Erythroblast (primary cell): Measurements from ENCODE around the gene MAFB.

Experiments used
- DNase-seq, 2 experiments: peaks; one replicate each; lab custom pipeline; 2025; lab: John Stamatoyannopoulos, UW
- GATA1 ChIP-seq: IDR thresholded peaks from 2 replicates; pipeline ENCODE4 v1.6.1; 2011; ENCODE audit warnings: low read depth, mild to moderate bottlenecking, control low read depth, low read length, moderate library complexity
- POLR2A ChIP-seq: IDR thresholded peaks from 2 replicates; pipeline ENCODE4 v1.6.1; 2011; ENCODE audit warnings: mild to moderate bottlenecking, low read length

The MAFB gene

GRCh38 chr20:40692240-40693011, 3.4 kb upstream of the MAFB start:
- TF ChIP-seq POLR2A: no peak
- no peak for TF ChIP-seq GATA1
- DNase-seq: no peak

GRCh38 chr20:40691566-40692239, 2.7 kb upstream of the MAFB start:
- no peak for TF ChIP-seq POLR2A
- TF ChIP-seq GATA1: no peak
- no peak for DNase-seq

DNA sequence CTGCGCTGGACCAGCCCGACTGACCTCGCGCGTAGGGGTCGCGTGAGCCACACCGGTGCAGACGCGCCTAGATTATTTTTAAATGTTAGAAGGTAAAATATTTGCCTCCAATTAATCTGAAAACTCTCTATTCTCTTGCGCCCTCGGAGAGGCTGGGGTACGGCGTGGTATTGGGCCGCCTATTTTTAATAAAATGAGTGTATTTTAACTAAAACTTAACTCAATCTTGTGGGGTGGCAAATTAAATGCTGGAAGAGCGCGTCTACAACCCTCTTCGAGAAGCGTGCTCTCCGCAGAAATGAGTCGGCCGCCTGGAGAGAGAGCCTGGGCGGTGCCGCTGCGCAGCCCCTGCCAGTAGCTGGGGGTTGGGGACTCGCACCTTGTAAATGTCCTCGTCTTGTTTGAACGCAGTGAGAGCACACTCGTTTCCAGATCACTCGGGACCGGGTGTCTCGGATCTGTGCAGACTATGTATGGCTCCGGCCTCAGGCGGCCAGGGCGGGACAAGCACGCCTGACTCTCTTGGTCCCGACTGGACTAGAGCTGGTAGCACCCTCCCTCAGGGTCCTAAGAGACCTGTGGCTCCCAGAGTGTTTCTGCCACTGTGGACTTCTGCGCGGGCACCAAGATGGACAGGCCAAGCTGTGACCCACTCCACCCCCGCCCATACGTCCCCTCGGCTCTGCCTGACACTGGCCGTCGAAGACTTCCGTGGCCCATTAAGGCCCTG, 2.0 kb upstream of the MAFB start:
- DNase-seq: peak in 1 of 2 experiments; percentile 9
- TF ChIP-seq GATA1 (no peak), POLR2A (no peak)

DNA sequence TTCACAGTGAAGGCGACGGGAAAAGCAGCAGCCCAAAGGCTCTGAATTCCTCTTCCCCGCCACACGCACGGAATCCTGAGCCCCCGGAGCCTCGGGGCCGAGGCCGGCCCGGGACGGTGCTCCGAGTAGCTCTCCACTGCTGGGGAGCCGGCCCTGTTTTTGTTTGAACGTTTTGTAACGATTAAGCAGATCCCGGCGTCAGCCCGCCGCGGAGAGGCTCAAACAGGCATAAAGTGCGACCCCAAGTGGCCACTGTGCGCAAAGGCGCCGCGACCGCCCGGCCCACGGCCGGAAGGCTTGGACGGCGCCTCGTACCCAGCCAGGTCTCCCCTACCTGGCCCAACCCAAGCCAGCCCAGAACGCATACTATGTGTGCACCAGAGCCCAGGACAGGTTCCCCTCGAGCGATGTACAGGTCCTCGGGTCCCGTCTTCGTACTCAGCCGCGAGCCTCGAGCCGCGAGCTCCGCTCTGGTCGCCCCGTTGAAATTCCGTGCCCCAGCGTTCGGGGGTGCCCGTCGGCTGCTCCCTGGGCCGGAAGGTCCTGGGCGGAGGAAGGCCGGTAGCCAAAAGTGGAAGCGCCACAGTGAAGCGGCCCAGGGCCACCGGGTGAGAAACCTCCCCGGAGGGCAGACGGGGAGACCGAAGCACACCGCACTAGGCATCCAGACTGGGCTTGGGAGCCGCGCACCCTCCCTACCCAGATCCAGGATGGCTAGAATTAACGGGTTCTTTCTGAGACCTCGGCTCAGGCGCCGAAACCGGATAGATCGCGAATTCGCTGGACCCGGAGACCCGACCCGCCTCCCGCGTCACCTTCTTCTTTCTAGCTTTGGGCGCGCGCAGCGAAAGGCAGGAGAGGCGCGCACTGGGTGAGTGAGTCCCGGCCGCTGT, 1.2 kb upstream of the MAFB start:
- DNase-seq: peak; percentile 79 to 83
- TF ChIP-seq GATA1 (no peak), POLR2A (no peak)

GRCh38 chr20:40688129-40689099, 622 bp downstream of the MAFB start:
- DNase-seq: peak; percentile 40 to 42
- TF ChIP-seq GATA1 (no peak), POLR2A (no peak)

GRCh38 chr20:40687384-40688128, 1.5 kb downstream of the MAFB start:
- DNase-seq: peak in 1 of 2 experiments; percentile 16
- no peak for TF ChIP-seq GATA1
- no peak for TF ChIP-seq POLR2A

- TF ChIP-seq POLR2A (no peak), GATA1 (no peak)
- DNase-seq: no peak
Observed at GRCh38 chr20:40686893-40687292, 2.1 kb downstream of the MAFB start.

DNA sequence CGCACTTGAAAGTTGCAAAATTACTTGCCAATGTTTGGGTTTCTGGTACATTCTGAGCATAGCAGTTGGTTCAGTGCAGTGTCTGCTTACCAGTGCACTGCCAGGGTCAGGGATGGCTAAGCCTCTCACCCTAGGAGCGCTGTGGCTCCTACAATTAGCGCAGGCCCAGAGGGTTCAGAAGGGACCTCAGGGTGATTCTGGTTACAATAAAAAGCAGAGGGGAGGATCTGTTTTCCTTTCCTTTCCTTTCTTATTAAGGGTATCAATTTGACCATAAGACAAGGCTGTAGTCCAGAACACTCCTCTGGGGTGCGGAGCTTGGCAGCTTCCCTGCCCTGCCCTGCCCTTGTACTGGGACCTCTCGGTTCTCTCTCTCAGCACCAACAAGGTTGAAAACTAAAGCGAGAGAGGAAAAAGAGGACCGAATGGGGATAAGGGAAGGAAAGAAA, 2.6 kb downstream of the MAFB start:
- no peak for TF ChIP-seq GATA1
- no peak for TF ChIP-seq POLR2A
- peak in 1 of 2 experiments; percentile 19 for DNase-seq

DNA sequence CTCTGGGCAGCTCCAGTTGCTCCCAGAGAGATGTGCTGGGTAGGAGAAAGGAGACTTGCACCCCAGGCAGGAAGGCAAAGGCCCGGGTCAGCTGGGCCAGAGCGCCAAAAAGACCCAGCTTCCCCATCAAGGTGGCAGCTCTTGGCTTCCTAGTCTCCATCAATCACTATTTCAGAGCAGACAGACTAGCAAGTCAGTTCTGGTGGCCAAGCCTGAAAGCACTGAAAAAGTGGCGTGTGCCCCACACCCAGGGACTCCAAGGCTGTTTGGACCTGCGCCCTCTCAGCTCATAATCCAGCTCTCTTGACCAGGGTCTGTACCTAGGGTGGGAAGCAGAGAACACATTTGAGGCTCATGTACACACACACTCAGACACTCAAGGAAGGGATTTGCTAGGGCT, 3.7 kb downstream of the MAFB start:
- TF ChIP-seq POLR2A: no peak
- TF ChIP-seq GATA1: no peak
- no peak for DNase-seq

- no peak for TF ChIP-seq POLR2A
- no peak for TF ChIP-seq GATA1
Observed at GRCh38 chr20:40683894-40684268, 5.2 kb downstream of the MAFB start.

DNA sequence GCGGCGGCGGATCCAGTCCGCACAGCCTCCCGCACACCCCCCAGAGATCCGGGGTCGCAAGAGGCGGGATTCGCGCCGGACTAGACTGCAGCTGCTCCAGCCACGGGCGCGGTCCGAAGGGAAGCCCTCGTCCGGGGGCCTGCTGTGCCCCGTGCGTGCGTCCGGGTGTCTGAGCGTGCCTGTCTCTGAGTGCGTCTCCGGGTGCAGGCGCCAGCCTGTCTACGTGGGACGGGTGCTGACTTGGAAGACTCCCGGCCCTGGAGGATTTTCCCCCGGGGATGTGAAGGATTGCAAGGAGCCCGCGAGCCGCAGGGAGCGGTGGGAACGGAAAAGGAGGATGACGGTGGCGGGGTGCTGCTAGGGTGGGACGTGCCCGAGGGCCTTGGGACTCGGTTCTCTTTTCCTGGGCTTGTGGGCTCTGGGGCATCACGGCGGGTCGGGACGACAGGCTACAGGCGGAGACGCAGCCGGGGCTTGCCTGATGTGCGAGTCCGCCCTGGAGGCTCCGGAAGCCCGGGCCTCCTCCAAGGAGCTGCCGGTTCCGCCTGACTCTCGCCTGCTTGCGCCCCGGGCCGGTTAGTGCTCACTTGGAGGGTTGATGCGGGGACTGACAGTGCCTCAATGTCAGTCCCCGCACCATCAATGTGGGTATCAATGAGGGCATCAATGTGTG, 5.7 kb downstream of the MAFB start:
- TF ChIP-seq POLR2A (no peak), GATA1 (no peak)
- DNase-seq: no peak

More at GRCh38 chr20:40683894-40684268, 5.2 kb downstream of the MAFB start:
- DNase-seq: no peak
